Measurements from ENCODE around the gene COG5. TPM values are rescaled to one million over a fixed set of nuclear protein-coding genes. Genes with fewer than 3 reads are reported as not detected.

COG5 gene
- total RNA-seq, 1 donor from 2014 or later = 52.0 TPM

DNA sequence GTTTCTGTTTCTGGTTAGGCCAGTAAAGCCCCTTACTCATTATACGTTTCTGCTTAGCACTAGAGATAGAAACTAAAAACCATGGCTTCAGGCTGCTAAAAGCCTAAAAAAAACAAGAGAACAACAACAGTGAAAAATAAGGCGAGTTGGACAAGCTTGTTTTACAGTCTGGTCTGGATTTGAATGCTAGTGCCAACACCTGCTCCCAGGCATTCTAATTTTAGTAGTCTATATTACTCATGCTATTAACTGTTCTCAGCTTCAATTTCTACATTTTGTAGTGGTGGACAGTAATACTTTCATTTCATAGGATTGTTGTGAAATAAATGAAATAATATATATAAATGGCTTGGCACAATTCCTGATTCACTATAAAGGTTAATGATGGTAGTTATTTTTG is 286.4 kb downstream of the COG5 start:
- no peaks in the 10 kb centered on the region for H3K9me3 Mint-ChIP-seq
- H3K36me3 Mint-ChIP-seq = peaks cover 8% of the 10 kb centered on the region
- no peaks in the 10 kb centered on the region for H3K27me3 Mint-ChIP-seq (ENCODE audit: low read depth)
- H3K4me1 Mint-ChIP-seq = no peaks in the 10 kb centered on the region
- DNase-seq (ENCODE audit: low spot score in 2 of 2, unreplicated experiment in 2 of 2) = no peak
- H3K27ac Mint-ChIP-seq = no peak overlapping the region
- TF ChIP-seq, protein P1, sequence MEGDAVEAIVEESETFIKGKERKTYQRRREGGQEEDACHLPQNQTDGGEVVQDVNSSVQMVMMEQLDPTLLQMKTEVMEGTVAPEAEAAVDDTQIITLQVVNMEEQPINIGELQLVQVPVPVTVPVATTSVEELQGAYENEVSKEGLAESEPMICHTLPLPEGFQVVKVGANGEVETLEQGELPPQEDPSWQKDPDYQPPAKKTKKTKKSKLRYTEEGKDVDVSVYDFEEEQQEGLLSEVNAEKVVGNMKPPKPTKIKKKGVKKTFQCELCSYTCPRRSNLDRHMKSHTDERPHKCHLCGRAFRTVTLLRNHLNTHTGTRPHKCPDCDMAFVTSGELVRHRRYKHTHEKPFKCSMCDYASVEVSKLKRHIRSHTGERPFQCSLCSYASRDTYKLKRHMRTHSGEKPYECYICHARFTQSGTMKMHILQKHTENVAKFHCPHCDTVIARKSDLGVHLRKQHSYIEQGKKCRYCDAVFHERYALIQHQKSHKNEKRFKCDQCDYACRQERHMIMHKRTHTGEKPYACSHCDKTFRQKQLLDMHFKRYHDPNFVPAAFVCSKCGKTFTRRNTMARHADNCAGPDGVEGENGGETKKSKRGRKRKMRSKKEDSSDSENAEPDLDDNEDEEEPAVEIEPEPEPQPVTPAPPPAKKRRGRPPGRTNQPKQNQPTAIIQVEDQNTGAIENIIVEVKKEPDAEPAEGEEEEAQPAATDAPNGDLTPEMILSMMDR (IDR thresholded peaks at IDR 0.05; ENCODE audit: unreplicated experiment) = no peak
- no peak overlapping the region for H3K4me3 Mint-ChIP-seq

DNA sequence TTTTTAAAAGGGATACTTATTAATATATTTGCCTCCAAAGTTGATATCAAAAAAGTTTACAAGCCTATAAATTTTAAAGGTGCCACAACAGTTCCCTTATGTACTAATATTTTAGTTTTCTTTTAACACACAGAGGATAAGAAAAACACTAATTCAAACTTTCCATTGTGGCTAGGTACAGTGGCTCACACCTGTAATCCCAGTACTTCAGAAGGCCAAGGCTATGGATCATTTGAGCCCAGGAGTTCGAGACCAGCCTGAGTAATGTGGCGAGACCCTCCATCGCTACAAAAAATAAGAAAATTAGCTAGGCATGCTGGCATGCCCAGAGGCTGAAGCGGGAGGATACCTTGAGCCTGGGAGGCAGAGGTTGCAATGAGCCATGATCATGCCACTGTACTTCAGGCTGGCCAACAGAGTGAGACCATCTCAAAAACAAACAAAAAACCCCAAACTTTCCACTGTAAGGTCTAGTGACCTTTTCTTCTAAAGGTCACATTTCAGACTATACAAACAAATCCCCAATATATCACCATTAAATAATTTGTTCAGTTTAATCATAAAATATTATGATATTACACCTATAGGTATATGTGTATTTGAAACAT is 287.4 kb downstream of the COG5 start:
- no peaks in the 10 kb centered on the region for H3K9me3 Mint-ChIP-seq
- H3K4me3 Mint-ChIP-seq = no peak overlapping the region
- TF ChIP-seq, protein P1 (IDR thresholded peaks at IDR 0.05; ENCODE audit: unreplicated experiment) = no peak
- H3K36me3 Mint-ChIP-seq = peaks cover 5% of the 10 kb centered on the region
- no peaks in the 10 kb centered on the region for H3K27me3 Mint-ChIP-seq (ENCODE audit: low read depth)
- no peak overlapping the region for H3K27ac Mint-ChIP-seq
- H3K4me1 Mint-ChIP-seq = no peaks in the 10 kb centered on the region
- no peak for DNase-seq (ENCODE audit: low spot score in 2 of 2, unreplicated experiment in 2 of 2)

GRCh38 chr7:107274506-107274905 is 289.2 kb downstream of the COG5 start:
- DNase-seq (ENCODE audit: low spot score in 2 of 2, unreplicated experiment in 2 of 2) = no peak
- Mint-ChIP-seq H3K9me3 (no peaks in the 10 kb centered on the region), H3K4me1 (no peaks in the 10 kb centered on the region), H3K4me3 (no peak overlapping the region), H3K27me3 (ENCODE audit: low read depth) (no peaks in the 10 kb centered on the region), H3K27ac (no peak overlapping the region), H3K36me3 (peaks cover 5% of the 10 kb centered on the region)
- TF ChIP-seq, protein P1 (IDR thresholded peaks at IDR 0.05; ENCODE audit: unreplicated experiment) = no peak

DNA sequence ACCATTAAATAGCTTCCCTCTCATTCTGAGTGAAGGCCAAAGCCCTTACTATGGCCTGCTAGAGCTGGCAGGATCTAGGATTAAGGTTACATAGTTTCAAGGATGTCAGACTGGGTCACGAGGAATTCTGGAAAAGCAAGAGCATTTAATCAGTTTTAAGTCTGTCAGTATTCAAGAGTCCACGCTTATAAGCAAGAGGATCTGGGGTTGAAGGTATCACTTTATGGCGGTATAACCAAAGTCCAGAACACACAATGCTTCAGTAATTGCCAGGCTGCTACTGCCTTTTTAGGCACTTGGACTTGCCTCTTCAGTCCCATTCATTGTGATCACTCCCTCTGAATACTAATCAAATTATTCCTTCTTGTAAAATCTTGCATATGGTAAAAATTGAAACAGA is 293.9 kb downstream of the COG5 start:
- DNase-seq (ENCODE audit: low spot score in 2 of 2, unreplicated experiment in 2 of 2) = no peak
- H3K27me3 Mint-ChIP-seq (ENCODE audit: low read depth) = no peaks in the 10 kb centered on the region
- no peaks in the 10 kb centered on the region for H3K36me3 Mint-ChIP-seq
- TF ChIP-seq, protein P1 (IDR thresholded peaks at IDR 0.05; ENCODE audit: unreplicated experiment) = no peak
- no peak overlapping the region for H3K27ac Mint-ChIP-seq
- H3K4me1 Mint-ChIP-seq = no peaks in the 10 kb centered on the region
- H3K4me3 Mint-ChIP-seq = no peak overlapping the region
- no peaks in the 10 kb centered on the region for H3K9me3 Mint-ChIP-seq

DNA sequence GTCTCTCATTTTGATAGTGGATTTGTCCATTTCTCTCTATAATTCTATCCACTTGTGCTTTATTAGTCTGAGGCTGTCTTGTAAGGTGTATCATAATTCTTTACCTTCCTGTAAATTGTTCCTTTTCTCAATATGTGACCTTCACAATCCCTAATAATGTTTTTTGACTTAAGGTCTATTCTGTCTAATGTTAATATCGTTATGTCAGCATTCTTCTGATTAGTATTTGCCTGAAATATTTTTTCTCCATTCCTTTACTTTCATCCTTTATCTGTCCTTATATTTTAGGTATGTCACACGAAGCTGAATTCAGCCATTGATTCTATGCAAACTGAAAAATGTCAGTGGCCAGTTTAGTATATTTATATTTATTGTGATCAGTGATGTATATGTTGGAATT is 295.1 kb downstream of the COG5 start:
- DNase-seq (ENCODE audit: low spot score in 2 of 2, unreplicated experiment in 2 of 2) = no peak
- TF ChIP-seq, protein P1 (IDR thresholded peaks at IDR 0.05; ENCODE audit: unreplicated experiment) = no peak
- Mint-ChIP-seq H3K4me3 (no peak overlapping the region), H3K27ac (no peak overlapping the region), H3K9me3 (no peaks in the 10 kb centered on the region), H3K4me1 (no peaks in the 10 kb centered on the region), H3K36me3 (no peaks in the 10 kb centered on the region), H3K27me3 (ENCODE audit: low read depth) (no peaks in the 10 kb centered on the region)

GRCh38 chr7:107267138-107267537 is 296.6 kb downstream of the COG5 start:
- no peak overlapping the region for H3K4me3 Mint-ChIP-seq
- no peak overlapping the region for H3K27ac Mint-ChIP-seq
- no peaks in the 10 kb centered on the region for H3K27me3 Mint-ChIP-seq (ENCODE audit: low read depth)
- TF ChIP-seq, protein P1 (IDR thresholded peaks at IDR 0.05; ENCODE audit: unreplicated experiment) = no peak
- no peaks in the 10 kb centered on the region for H3K4me1 Mint-ChIP-seq
- H3K36me3 Mint-ChIP-seq = no peaks in the 10 kb centered on the region
- DNase-seq (ENCODE audit: low spot score in 2 of 2, unreplicated experiment in 2 of 2) = no peak
- no peaks in the 10 kb centered on the region for H3K9me3 Mint-ChIP-seq
